ENCODE measurements around the gene SHOC1. TPM values are rescaled to one million over a fixed set of nuclear protein-coding genes. Genes with fewer than 3 reads are reported as not detected.

Gene SHOC1
- total RNA-seq, 2 donors from 2014 or later: not detected

GRCh38 chr9:111799915-111800526 is 5.3 kb upstream of the SHOC1 start:
- no peak overlapping the region for H3K9ac ChIP-seq (ENCODE audit: extremely low read depth, low read length, poor library complexity, severe bottlenecking)
- WGBS, 2 experiments (ENCODE audit: insufficient coverage in 1 of 2, insufficient read length in 1 of 2): 100% methylated on average over 1 of the region's 1 CpG; no CpG with 5 or more reads in 1 of the 2 experiments

GRCh38 chr9:111799506-111799905 is 4.8 kb upstream of the SHOC1 start:
- H3K4me1 ChIP-seq (ENCODE audit: control insufficient read depth, insufficient read depth, low read length): no peaks in the 10 kb centered on the region
- no peak for TF ChIP-seq CTCF (conservative IDR thresholded peaks at IDR 0.05)
- H3K9ac ChIP-seq (ENCODE audit: extremely low read depth, low read length, poor library complexity, severe bottlenecking): no peak overlapping the region
- no peak overlapping the region for H3K4me3 ChIP-seq (ENCODE audit: low read length)
- Mint-ChIP-seq H3K4me3 (no peak overlapping the region), H3K9me3 (no peaks in the 10 kb centered on the region), H3K27ac (no peak overlapping the region), H3K27me3 (ENCODE audit: insufficient read depth) (peaks cover 33% of the 10 kb centered on the region), H3K4me1 (no peaks in the 10 kb centered on the region), H3K36me3 (ENCODE audit: low read depth) (peaks cover 5% of the 10 kb centered on the region)
- DNase-seq: no peak
- H3K27me3 ChIP-seq (ENCODE audit: control insufficient read depth, insufficient read depth, low read length, poor library complexity, severe bottlenecking): peaks cover 12% of the 10 kb centered on the region
- no peaks in the 10 kb centered on the region for H3K36me3 ChIP-seq (ENCODE audit: control insufficient read depth, insufficient read depth, low read length)
- H3K27ac ChIP-seq (ENCODE audit: low read depth, low read length): no peak overlapping the region
- no peaks in the 10 kb centered on the region for H3K9me3 ChIP-seq (ENCODE audit: control insufficient read depth, low read length)

More at GRCh38 chr9:111799915-111800526, 5.3 kb upstream of the SHOC1 start:
- H3K9me3 Mint-ChIP-seq: no peaks in the 10 kb centered on the region
- H3K4me3 Mint-ChIP-seq: no peak overlapping the region
- Histone ChIP-seq H3K36me3 (ENCODE audit: control insufficient read depth, insufficient read depth, low read length) (no peaks in the 10 kb centered on the region), H3K4me3 (ENCODE audit: low read length) (no peak overlapping the region), H3K4me1 (ENCODE audit: control insufficient read depth, insufficient read depth, low read length) (no peaks in the 10 kb centered on the region), H3K27ac (ENCODE audit: low read depth, low read length) (no peak overlapping the region), H3K27me3 (ENCODE audit: control insufficient read depth, insufficient read depth, low read length, poor library complexity, severe bottlenecking) (peaks cover 14% of the 10 kb centered on the region), H3K9me3 (ENCODE audit: control insufficient read depth, low read length) (no peaks in the 10 kb centered on the region)
- peaks cover 5% of the 10 kb centered on the region for H3K36me3 Mint-ChIP-seq (ENCODE audit: low read depth)
- H3K27me3 Mint-ChIP-seq (ENCODE audit: insufficient read depth): peaks cover 36% of the 10 kb centered on the region
- H3K4me1 Mint-ChIP-seq: peaks cover under 1% of the 10 kb centered on the region
- no peak overlapping the region for H3K27ac Mint-ChIP-seq
- TF ChIP-seq CTCF (conservative IDR thresholded peaks at IDR 0.05): no peak
- DNase-seq: no peak

- Mint-ChIP-seq H3K27me3 (ENCODE audit: insufficient read depth) (peaks cover 26% of the 10 kb centered on the region), H3K4me1 (no peaks in the 10 kb centered on the region), H3K9me3 (no peaks in the 10 kb centered on the region), H3K36me3 (ENCODE audit: low read depth) (peaks cover 5% of the 10 kb centered on the region), H3K27ac (no peak overlapping the region), H3K4me3 (no peak overlapping the region)
- H3K27ac ChIP-seq (ENCODE audit: low read depth, low read length): no peak overlapping the region
- H3K36me3 ChIP-seq (ENCODE audit: control insufficient read depth, insufficient read depth, low read length): no peaks in the 10 kb centered on the region
- H3K4me1 ChIP-seq (ENCODE audit: control insufficient read depth, insufficient read depth, low read length): no peaks in the 10 kb centered on the region
- no peak for DNase-seq
- H3K27me3 ChIP-seq (ENCODE audit: control insufficient read depth, insufficient read depth, low read length, poor library complexity, severe bottlenecking): peaks cover 5% of the 10 kb centered on the region
- no peak overlapping the region for H3K9ac ChIP-seq (ENCODE audit: extremely low read depth, low read length, poor library complexity, severe bottlenecking)
- H3K9me3 ChIP-seq (ENCODE audit: control insufficient read depth, low read length): no peaks in the 10 kb centered on the region
- no peak for TF ChIP-seq CTCF (conservative IDR thresholded peaks at IDR 0.05)
- H3K4me3 ChIP-seq (ENCODE audit: low read length): no peak overlapping the region
Measured at GRCh38 chr9:111798786-111799185, 4.0 kb upstream of the SHOC1 start.

Measured in endodermal cell (in vitro differentiated cells).